Measurements from ENCODE around the gene KIF18B. TPM values are rescaled to one million over a fixed set of nuclear protein-coding genes. Genes with fewer than 3 reads are reported as not detected.
A peak's percentile ranks its signal among the peaks of the same experiment; 100 is the strongest.

KIF18B gene
- total and polyA plus RNA-seq, 8 donors: 0.05 to 0.53 (median 0.14) TPM; not detected in 1

DNA sequence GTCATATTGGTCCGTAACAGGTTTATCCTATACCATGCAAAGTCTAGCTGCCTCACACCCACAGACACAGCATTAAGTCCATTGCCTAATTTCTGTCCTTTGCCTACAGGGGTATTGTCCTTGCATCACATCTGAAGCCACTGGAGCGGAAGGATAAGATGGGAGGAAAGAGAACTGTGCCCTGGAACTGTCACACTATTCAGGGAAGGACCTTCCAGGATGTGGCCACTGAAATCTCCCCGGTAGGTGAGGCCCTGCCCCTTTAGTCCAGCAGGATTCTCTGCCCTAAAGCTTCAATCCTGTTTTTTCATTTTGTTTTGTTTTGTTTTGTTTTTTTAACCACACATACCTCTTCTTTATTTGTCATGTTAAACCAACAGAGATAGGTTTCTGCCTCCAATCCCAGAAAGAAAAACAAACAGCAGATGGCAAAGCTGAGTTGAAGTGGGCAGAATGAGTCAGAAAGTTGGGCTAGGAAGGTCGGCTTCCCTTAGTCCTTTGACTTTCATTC is 46.1 kb downstream of the KIF18B start:
- ATAC-seq: no peak
- WGBS, 2 donors: 71 to 78% methylated on average over 4 of the region's 4 CpGs
- intact Hi-C loops (cut with DNase I): no loop called here
- no peaks in the 10 kb centered on the region for H3K27me3 ChIP-seq
- no peaks in the 10 kb centered on the region for H3K36me3 ChIP-seq
- no peak overlapping the region for H3K27ac ChIP-seq
- FAIRE-seq: no peak
- TF ChIP-seq, protein P1, sequence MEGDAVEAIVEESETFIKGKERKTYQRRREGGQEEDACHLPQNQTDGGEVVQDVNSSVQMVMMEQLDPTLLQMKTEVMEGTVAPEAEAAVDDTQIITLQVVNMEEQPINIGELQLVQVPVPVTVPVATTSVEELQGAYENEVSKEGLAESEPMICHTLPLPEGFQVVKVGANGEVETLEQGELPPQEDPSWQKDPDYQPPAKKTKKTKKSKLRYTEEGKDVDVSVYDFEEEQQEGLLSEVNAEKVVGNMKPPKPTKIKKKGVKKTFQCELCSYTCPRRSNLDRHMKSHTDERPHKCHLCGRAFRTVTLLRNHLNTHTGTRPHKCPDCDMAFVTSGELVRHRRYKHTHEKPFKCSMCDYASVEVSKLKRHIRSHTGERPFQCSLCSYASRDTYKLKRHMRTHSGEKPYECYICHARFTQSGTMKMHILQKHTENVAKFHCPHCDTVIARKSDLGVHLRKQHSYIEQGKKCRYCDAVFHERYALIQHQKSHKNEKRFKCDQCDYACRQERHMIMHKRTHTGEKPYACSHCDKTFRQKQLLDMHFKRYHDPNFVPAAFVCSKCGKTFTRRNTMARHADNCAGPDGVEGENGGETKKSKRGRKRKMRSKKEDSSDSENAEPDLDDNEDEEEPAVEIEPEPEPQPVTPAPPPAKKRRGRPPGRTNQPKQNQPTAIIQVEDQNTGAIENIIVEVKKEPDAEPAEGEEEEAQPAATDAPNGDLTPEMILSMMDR (IDR thresholded peaks at IDR 0.05): no peak
- H3K4me1 ChIP-seq: peaks cover 0 to 19% (median 5%) of the 10 kb centered on the region in 3 donors
- no peak for DNase-seq
- H3K4me3 ChIP-seq: no peak overlapping the region
- H3K9me3 ChIP-seq: no peaks in the 10 kb centered on the region

- WGBS, 2 donors: 26 to 28% methylated on average over 3 of the region's 3 CpGs
- Histone ChIP-seq H3K4me1 (peaks cover 0 to 19% (median 5%) of the 10 kb centered on the region in 3 donors), H3K27me3 (no peaks in the 10 kb centered on the region), H3K27ac (no peak overlapping the region), H3K36me3 (no peaks in the 10 kb centered on the region), H3K9me3 (no peaks in the 10 kb centered on the region), H3K4me3 (no peak overlapping the region)
- peak in 1 of 6 donors; percentile 14 for DNase-seq
- FAIRE-seq: no peak
- intact Hi-C loops (cut with DNase I): no loop called here
- TF ChIP-seq, protein P1 (IDR thresholded peaks at IDR 0.05): no peak
- no peak for ATAC-seq
These were observed 46.7 kb downstream of the KIF18B start for GRCh38 chr17:44900894-44901293.

- peaks cover 0 to 1% (median 0%) of the 10 kb centered on the region in 3 donors for H3K36me3 ChIP-seq
- FAIRE-seq (no peak), ATAC-seq (peak; percentile 96 to 98 (median 98)), DNase-seq (peak; percentile 87 to 96 (median 92))
- H3K4me3 ChIP-seq: peak within 1 kb of the TSS; percentile 67 to 75 (median 72)
- WGBS, 2 donors: 0% methylated on average over 54 of the region's 54 CpGs
- no peaks in the 10 kb centered on the region for H3K27me3 ChIP-seq
- intact Hi-C loops (cut with DNase I): no loop called here
- H3K27ac ChIP-seq: peak within 1 kb of the TSS; percentile 97 to 98 (median 98)
- no peaks in the 10 kb centered on the region for H3K9me3 ChIP-seq
- TF ChIP-seq, protein P1 (IDR thresholded peaks at IDR 0.05): no peak
- peaks cover 0 to 19% (median 5%) of the 10 kb centered on the region in 3 donors for H3K4me1 ChIP-seq
These were observed 48.3 kb downstream of the KIF18B start, which contains the start of gene EFTUD2 for GRCh38 chr17:44899074-44899782. TSS of gene EFTUD2 (minus strand) at chr17:44899445. CDS start at chr17:44894521, 4,924 bp downstream.

GRCh38 chr17:44898768-44899073 is 48.9 kb downstream of the KIF18B start:
- Histone ChIP-seq H3K36me3 (peaks cover 0 to 6% (median 0%) of the 10 kb centered on the region in 3 donors), H3K4me1 (peaks cover 0 to 19% (median 5%) of the 10 kb centered on the region in 3 donors), H3K9me3 (no peaks in the 10 kb centered on the region), H3K27me3 (no peaks in the 10 kb centered on the region), H3K27ac (peak overlapping the region; percentile 97 to 98 (median 98)), H3K4me3 (peak overlapping the region; percentile 67 to 75 (median 72))
- FAIRE-seq (no peak), DNase-seq (no peak), ATAC-seq (no peak)
- TF ChIP-seq, protein P1 (IDR thresholded peaks at IDR 0.05): no peak
- intact Hi-C loops (cut with DNase I): no loop called here
- 0 to 1% methylated on average over 7 of the region's 7 CpGs for WGBS, 2 donors

DNA sequence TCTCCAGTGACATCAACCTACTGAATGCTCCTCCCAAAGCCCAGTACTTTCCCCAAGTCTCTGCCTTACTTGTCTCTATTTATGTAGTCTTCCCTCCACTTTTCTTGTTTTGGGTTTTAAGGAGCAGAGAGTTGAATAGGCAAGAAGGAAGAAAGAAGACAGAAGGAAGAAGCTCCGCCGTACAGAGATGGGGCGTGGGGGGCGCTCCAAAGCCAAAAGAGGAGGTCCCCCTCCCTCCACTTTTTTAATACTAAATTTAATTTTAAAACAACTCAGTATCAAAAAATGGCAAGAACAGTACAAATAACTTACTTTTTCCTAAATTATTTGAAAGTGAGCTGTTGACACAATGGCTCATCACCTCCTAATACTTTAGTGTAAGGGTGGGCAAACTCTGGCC is 52.9 kb downstream of the KIF18B start:
- TF ChIP-seq, protein P1 (IDR thresholded peaks at IDR 0.05): no peak
- H3K9me3 ChIP-seq: no peaks in the 10 kb centered on the region
- H3K27ac ChIP-seq: no peak overlapping the region
- H3K4me3 ChIP-seq: no peak overlapping the region
- H3K36me3 ChIP-seq: peaks cover 0 to 15% (median 7%) of the 10 kb centered on the region in 3 donors
- 90 to 97% methylated on average over 4 of the region's 4 CpGs for WGBS, 2 donors
- intact Hi-C loops (cut with DNase I): no loop called here
- no peak for FAIRE-seq
- ATAC-seq: no peak
- H3K27me3 ChIP-seq: no peaks in the 10 kb centered on the region
- no peak for DNase-seq
- H3K4me1 ChIP-seq: peaks cover 0 to 15% (median 5%) of the 10 kb centered on the region in 3 donors

All from pancreas (tissue), 10 donors.